Activated CD4-positive, alpha-beta T cell treated with anti-CD3 and anti-CD28 coated beads for 4 hours (primary cell): Measurements from ENCODE around the gene CACNA1S.

Experiments used
- DNase-seq, 2 donors: peaks; one replicate each; pipeline ENCODE4 v3.0.0-alpha.2; 2020

CACNA1S gene

GRCh38 chr1:201091256-201091655 lies 21.0 kb downstream of the CACNA1S start:
- no peak for DNase-seq

GRCh38 chr1:201090541-201090940 lies 21.7 kb downstream of the CACNA1S start:
- DNase-seq, result no peak

- no peak for DNase-seq
Measured at GRCh38 chr1:201089596-201089995, 22.6 kb downstream of the CACNA1S start.

- DNase-seq, result no peak
Measured at GRCh38 chr1:201088901-201089525, 23.2 kb downstream of the CACNA1S start.

GRCh38 chr1:201088395-201088794 lies 23.8 kb downstream of the CACNA1S start:
- no peak for DNase-seq

- peak; percentile 21 to 24 for DNase-seq
Measured at GRCh38 chr1:201085902-201086735, 26.1 kb downstream of the CACNA1S start.

- no peak for DNase-seq
Measured at GRCh38 chr1:201084295-201084694, 27.9 kb downstream of the CACNA1S start.

- no peak for DNase-seq
Measured at GRCh38 chr1:201083741-201084140, 28.5 kb downstream of the CACNA1S start.

- no peak for DNase-seq
Measured at GRCh38 chr1:201080135-201080534, 32.1 kb downstream of the CACNA1S start.

- no peak for DNase-seq
Measured at GRCh38 chr1:201077736-201078135, 34.5 kb downstream of the CACNA1S start.

GRCh38 chr1:201077116-201077515 lies 35.1 kb downstream of the CACNA1S start:
- DNase-seq, result no peak

GRCh38 chr1:201076092-201076491 lies 36.1 kb downstream of the CACNA1S start:
- DNase-seq, result no peak

- no peak for DNase-seq
Measured at GRCh38 chr1:201074018-201074417, 38.2 kb downstream of the CACNA1S start.

- DNase-seq, result no peak
Measured at GRCh38 chr1:201072922-201073321, 39.3 kb downstream of the CACNA1S start.

- DNase-seq, result no peak
Measured at GRCh38 chr1:201072149-201072548, 40.1 kb downstream of the CACNA1S start.

GRCh38 chr1:201069636-201070035 lies 42.6 kb downstream of the CACNA1S start:
- DNase-seq, result no peak

GRCh38 chr1:201068976-201069375 lies 43.2 kb downstream of the CACNA1S start:
- DNase-seq, result no peak

- no peak for DNase-seq
Measured at GRCh38 chr1:201066986-201067385, 45.2 kb downstream of the CACNA1S start.

- no peak for DNase-seq
Measured at GRCh38 chr1:201065686-201066085, 46.5 kb downstream of the CACNA1S start.

GRCh38 chr1:201064806-201065205 lies 47.4 kb downstream of the CACNA1S start:
- DNase-seq, result no peak

GRCh38 chr1:201063145-201063544 lies 49.1 kb downstream of the CACNA1S start:
- DNase-seq, result no peak

GRCh38 chr1:201062511-201063091 lies 49.6 kb downstream of the CACNA1S start:
- DNase-seq, result no peak

- DNase-seq, result no peak
Measured at GRCh38 chr1:201061886-201062285, 50.3 kb downstream of the CACNA1S start.

- DNase-seq, result no peak
Measured at GRCh38 chr1:201061049-201061448, 51.2 kb downstream of the CACNA1S start.
